Vagina (tissue), 2 donors: ENCODE results near the gene NISCH. TPM values are rescaled to one million over a fixed set of nuclear protein-coding genes. Genes with fewer than 3 reads are reported as not detected.

Experiments used
- DNase-seq, 2 donors: peaks; one replicate each; pipeline ENCODE4 v3.0.0-alpha.2; 2017; ENCODE audit errors: extremely low spot score in 2 of 2
- H3K27ac ChIP-seq: fragments of 200-600 bp; sonication (generic); one replicate; pipeline ENCODE4 v1.5.1; 2019
- H3K27me3 ChIP-seq: fragments of 200-600 bp; sonication (generic); one replicate; pipeline ENCODE4 v1.5.1; 2019
- H3K36me3 ChIP-seq, 2 donors: fragments of 200-600 bp; sonication (generic); one replicate each; pipeline ENCODE4 v1.5.1; 2017 to 2019
- H3K4me1 ChIP-seq: fragments of 200-600 bp; sonication (generic); one replicate; pipeline ENCODE4 v1.5.1; 2019
- H3K4me3 ChIP-seq, 2 donors: fragments of 200-600 bp; sonication (generic); 1 replicate in 1 of 2; 2 replicates in 1 of 2; pipeline ENCODE4 v1.5.1; 2016 to 2019
- H3K9me3 ChIP-seq: fragments of 200-600 bp; sonication (generic); one replicate; pipeline ENCODE4 v1.5.1; 2019
- CTCF ChIP-seq, 3 experiments: fragments of 450-650 bp in 2 of 3; fragments of 200-600 bp in 1 of 3; sonication (generic) in 1 of 3; IDR thresholded peaks; one replicate each; pipeline ENCODE4 v1.5.1; 2017 to 2019; ENCODE audit warnings: antibody characterized with exemption in 3 of 3, mild to moderate bottlenecking in 2 of 3, moderate library complexity in 2 of 3
- POLR2A ChIP-seq, 2 donors: fragments of 450-650 bp; IDR thresholded peaks; one replicate each; pipeline ENCODE4 v1.6.1; 2017; ENCODE audit warnings: antibody characterized with exemption in 2 of 2, mild to moderate bottlenecking in 2 of 2, moderate library complexity in 2 of 2
- POLR2AphosphoS5 ChIP-seq, 2 donors: sonication (generic); formaldehyde crosslinking; IDR thresholded peaks; one replicate each; pipeline ENCODE4 v1.9.0; 2017; ENCODE audit warnings: antibody characterized with exemption in 2 of 2, mild to moderate bottlenecking in 2 of 2, low read depth in 1 of 2; ENCODE audit not compliant: insufficient read depth in 1 of 2
- intact Hi-C: fragments of 100-400 bp; cut with DNase I; formaldehyde crosslinking; loops from one replicate; pipeline ENCODE4 v1.15.1; 2023
- total RNA-seq: library from RNA; depleted of rRNA; stranded (reverse); fragments of >200 nt; gene quantifications from one replicate; pipeline ENCODE4 v1.2.3, GENCODE V29; 2016

Gene NISCH
- total RNA-seq, 1 donor from 2014 or later: 103 TPM

- Histone ChIP-seq H3K27ac (no peak overlapping the region), H3K4me3 (no peak overlapping the region), H3K36me3 (no peaks in the 10 kb centered on the region), H3K27me3 (no peaks in the 10 kb centered on the region), H3K4me1 (no peaks in the 10 kb centered on the region), H3K9me3 (no peaks in the 10 kb centered on the region)
- intact Hi-C loops: no loop called here
- TF ChIP-seq POLR2A (IDR thresholded peaks at IDR 0.05) (no peak), CTCF (IDR thresholded peaks at IDR 0.05) (no peak), POLR2AphosphoS5 (IDR thresholded peaks at IDR 0.05; ENCODE audit: insufficient read depth in 1 of 2, low read depth in 1 of 2) (no peak)
- no peak for DNase-seq
Observed at GRCh38 chr3:52511509-52511908, 56.1 kb downstream of the NISCH start.

GRCh38 chr3:52512105-52512504 lies 56.7 kb downstream of the NISCH start:
- Histone ChIP-seq H3K9me3 (no peaks in the 10 kb centered on the region), H3K27ac (no peak overlapping the region), H3K36me3 (no peaks in the 10 kb centered on the region), H3K4me3 (no peak overlapping the region), H3K27me3 (no peaks in the 10 kb centered on the region), H3K4me1 (no peaks in the 10 kb centered on the region)
- DNase-seq: no peak
- intact Hi-C loops: no loop called here
- TF ChIP-seq POLR2AphosphoS5 (IDR thresholded peaks at IDR 0.05; ENCODE audit: insufficient read depth in 1 of 2, low read depth in 1 of 2) (no peak), CTCF (IDR thresholded peaks at IDR 0.05) (no peak), POLR2A (IDR thresholded peaks at IDR 0.05) (no peak)

GRCh38 chr3:52512727-52513126 lies 57.3 kb downstream of the NISCH start:
- DNase-seq: no peak
- Histone ChIP-seq H3K36me3 (no peaks in the 10 kb centered on the region), H3K27ac (no peak overlapping the region), H3K27me3 (no peaks in the 10 kb centered on the region), H3K4me1 (no peaks in the 10 kb centered on the region), H3K9me3 (no peaks in the 10 kb centered on the region), H3K4me3 (no peak overlapping the region)
- TF ChIP-seq POLR2AphosphoS5 (IDR thresholded peaks at IDR 0.05; ENCODE audit: insufficient read depth in 1 of 2, low read depth in 1 of 2) (no peak), CTCF (IDR thresholded peaks at IDR 0.05) (no peak), POLR2A (IDR thresholded peaks at IDR 0.05) (no peak)
- intact Hi-C loops: no loop called here

GRCh38 chr3:52513281-52513680 lies 57.9 kb downstream of the NISCH start:
- Histone ChIP-seq H3K27me3 (no peaks in the 10 kb centered on the region), H3K27ac (no peak overlapping the region), H3K36me3 (no peaks in the 10 kb centered on the region), H3K4me1 (peaks cover 2% of the 10 kb centered on the region), H3K4me3 (no peak overlapping the region), H3K9me3 (no peaks in the 10 kb centered on the region)
- DNase-seq: no peak
- TF ChIP-seq CTCF (IDR thresholded peaks at IDR 0.05): no peak
- TF ChIP-seq POLR2A (IDR thresholded peaks at IDR 0.05): no peak
- TF ChIP-seq POLR2AphosphoS5 (IDR thresholded peaks at IDR 0.05; ENCODE audit: insufficient read depth in 1 of 2, low read depth in 1 of 2): no peak
- intact Hi-C loops: no loop called here

- Histone ChIP-seq H3K9me3 (no peaks in the 10 kb centered on the region), H3K36me3 (no peaks in the 10 kb centered on the region), H3K27me3 (no peaks in the 10 kb centered on the region), H3K4me1 (peaks cover 11% of the 10 kb centered on the region), H3K27ac (no peak overlapping the region), H3K4me3 (no peak overlapping the region)
- intact Hi-C loops: no loop called here
- TF ChIP-seq POLR2AphosphoS5 (IDR thresholded peaks at IDR 0.05; ENCODE audit: insufficient read depth in 1 of 2, low read depth in 1 of 2): no peak
- no peak for TF ChIP-seq POLR2A (IDR thresholded peaks at IDR 0.05)
- TF ChIP-seq CTCF (IDR thresholded peaks at IDR 0.05): no peak
- DNase-seq: no peak
Observed at GRCh38 chr3:52514576-52514975, 59.2 kb downstream of the NISCH start.
